Eye (tissue), 1 donor: ENCODE results near the gene TP53I3.
"Not testable (repeated sequence)": the region's sequence is repeated elsewhere in the genome, so short reads cannot be mapped to it uniquely, and the experiment has no call there.

ENCODE experiments used
- DNase-seq: peaks from one replicate; pipeline ENCODE4 v3.0.0-alpha.2; 2015

The TP53I3 gene

DNA sequence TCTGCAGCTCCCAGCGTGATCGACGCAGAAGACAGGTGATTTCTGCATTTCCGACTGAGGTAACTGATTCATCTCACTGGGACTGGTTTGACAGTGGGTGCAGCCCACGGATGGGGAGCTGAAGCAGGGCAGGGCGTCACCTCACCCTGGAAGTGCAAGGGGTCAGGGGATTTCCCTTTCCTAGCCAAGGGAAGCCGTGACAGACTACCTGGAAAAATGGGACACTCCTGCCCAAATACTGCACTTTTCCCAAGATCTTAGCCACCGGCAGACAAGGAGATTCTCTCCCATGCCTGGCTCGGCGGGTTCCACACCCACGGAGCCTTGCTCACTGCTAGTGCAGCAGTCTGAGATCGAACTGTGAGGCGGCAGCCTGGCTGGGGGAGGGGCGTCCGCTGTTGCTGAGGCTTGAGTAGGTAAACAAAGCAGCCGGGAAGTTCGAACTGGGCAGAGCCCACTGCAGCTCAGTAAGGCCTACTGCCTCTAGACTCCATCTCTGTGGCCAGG is 10.6 kb upstream of the TP53I3 start:
- DNase-seq: not testable (repeated sequence)

DNA sequence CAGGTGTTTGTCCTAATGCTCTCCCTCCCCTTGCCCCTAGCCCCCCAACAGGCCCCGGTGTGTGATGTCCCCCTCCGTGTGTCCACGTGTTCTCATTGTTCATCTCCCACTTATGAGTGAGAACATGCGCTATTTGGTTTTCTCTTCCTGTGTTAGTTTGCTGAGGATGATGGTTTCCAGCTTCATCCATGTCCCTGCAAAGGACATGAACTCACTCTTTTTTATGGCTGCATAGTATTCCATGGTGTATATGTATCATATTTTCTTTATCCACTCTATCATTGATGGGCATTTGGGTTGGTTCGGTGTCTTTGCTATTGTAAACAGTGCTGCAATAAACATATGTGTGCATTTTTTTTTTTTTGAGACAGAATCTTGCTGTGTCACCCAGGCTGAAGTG is 8.6 kb upstream of the TP53I3 start:
- not testable (repeated sequence) for DNase-seq

DNA sequence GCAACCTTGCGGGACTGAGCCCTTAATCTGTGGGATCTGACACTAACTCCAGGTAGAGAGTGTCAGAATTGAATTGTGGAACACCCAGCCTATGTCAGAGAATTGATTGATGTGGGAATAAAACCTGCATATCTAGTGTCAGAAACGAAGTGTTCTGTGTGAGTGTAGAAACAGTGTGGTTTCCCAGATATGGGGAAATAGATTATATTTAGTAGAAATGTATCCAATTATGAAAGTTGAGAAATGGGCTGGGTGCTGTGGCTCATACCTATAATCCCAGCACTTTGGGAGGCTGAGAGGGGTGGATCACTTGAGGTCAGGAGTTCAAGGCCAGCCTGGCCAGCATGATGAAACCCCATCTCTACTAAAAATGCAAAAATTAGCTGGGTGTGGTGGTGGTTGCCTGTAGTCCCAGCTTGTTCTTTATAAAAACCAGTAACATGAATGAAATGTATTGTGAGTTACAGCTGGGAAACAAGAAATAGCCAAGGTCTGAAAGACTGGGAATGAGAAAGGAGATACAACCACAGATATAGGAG is 4.3 kb upstream of the TP53I3 start:
- no peak for DNase-seq

DNA sequence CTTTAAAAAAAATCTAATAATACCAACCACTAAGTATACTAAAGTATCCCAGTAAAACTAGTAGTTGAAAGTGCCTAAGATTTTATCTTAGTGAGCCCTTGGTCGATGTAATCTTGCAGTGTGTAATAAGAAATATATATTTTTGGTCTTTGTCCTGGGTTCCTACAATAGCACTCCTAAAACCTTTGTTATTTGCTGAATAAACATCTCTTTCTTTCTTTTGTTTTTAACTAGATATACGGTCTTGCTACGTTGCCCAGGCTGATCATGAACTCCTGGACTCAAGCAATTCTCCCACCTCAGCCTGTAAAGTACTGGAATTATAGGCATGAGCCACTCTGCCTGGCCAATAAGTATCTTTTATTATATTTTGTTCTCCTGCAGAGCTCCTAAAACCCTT is 2.4 kb upstream of the TP53I3 start:
- DNase-seq: no peak

DNA sequence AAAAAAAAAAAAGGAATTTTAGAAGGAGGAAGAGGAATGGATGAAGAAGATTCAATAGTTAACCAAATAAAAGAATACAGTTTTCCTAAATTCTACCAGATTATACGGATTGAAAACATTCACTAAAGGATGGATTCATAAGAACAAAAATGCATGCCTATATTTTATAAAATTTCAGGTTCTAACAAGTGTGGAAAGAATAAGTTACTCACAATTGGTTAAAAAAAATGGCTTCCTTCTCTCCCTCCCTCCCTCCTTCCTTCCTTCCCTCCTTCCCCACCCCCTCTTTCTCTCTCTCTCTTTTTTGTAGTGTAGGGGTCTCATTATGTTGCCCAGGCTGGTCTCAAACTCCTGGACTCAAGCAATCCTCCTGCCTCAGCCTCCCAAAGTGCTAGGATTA is 1.6 kb upstream of the TP53I3 start:
- DNase-seq: no peak

DNA sequence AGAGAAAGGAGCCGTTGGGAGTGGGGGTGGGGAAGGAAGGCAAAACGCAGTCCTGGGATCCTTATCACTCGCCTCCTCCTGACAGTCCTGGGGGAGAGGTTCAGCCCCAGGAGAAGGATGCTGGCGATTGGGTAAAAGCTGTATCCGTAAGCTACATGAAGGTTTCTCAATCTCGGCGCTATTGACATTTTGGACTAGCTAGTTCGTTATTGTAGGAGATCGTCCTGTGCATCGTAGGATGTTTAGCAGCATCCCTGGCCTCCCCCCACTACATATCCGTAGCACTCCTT is 511 bp upstream of the TP53I3 start:
- no peak for DNase-seq

DNA sequence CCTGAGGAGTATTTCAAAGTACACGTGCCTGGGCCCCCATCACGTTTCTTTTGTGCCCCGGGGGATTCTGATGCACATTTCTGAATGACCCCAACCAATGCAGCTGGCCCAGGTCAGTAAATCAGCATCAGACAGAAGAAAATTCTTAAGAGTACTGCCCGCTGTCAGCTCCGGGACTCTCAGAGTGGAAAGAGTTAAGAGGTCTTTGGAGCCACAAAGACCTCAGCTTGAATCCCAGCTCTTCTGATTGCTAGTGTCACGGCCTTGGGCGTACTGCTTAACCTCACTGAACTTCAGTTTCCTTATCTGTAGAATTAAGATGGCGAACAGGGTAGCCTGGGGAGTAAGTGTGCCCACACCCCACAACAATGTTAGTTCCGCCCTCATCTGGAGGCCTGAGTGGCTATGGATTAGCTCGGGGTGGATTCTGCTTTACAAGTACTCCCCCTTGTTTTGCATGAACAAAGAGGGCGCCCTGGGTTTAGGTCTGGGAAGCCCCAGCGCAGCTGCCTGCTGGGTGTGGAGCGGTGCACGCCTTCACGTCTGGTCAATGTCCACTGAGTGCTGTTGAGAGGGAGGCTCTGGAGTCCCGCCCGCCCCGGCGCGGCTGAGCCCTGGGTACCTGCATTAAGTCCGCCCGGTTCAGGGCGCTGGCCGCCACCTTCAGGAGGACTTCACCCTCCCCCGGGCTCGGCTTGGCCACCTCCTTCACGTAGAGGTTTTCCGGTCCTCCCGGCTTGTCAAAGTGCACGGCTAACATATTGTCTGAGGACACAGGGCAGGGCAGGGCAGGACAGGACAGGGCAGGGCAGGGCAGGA is 858 bp downstream of the TP53I3 start:
- DNase-seq: peak; percentile 94

DNA sequence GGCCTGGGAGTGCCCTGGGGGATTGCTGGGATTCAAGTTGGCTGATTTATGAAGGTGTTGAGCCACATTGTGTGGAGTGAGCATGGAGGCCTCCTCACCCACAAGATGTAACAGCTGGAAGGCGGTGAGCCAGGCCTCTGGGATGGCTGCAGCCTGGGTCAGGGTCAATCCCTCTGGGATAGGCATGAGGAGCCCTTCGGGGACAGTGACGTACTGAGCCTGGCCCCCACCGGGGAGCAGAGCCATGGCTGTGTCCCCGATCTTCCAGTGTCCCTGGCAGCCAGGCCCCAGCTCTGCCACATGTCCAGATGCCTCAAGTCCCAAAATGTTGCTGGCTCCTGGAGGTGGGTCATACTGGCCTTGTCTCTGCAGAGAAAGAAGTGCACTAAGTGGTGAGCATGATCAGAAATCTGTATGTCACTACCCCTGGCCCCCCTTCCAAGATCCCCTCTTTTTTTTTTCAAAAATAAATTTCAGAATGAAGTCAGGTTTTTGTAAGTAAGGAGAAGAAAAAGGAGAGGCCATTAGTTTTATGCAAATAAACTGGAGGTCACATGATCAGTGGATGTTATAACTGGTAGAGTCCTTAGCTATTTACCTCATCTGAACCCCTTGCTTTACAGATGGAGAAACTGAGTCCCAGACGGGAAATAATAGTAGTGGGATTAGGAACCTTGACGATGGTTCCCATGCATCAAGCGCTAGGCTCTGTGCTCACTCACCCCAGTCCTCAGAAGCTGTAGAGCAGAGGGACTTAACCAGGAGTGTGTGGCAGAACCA is 1.7 kb downstream of the TP53I3 start:
- DNase-seq: no peak

DNA sequence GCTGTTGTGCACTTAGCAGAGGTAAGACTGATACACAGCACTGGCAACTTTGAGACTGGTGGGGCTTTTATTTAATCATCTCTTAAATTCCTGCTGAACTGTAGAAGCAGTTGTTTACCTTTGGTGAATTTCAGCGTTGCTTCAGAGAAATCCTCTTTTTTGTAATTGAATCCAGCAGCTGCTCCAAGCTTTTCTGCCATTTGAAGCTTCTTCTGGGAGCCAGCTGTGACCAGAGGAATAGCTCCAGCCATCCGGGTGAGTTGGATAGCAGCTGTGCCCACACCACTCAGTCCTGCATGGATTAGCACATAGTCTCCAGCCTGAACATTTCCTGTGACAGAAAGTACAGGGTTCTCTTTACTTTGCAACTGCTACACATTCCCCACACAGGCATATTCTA is 3.9 kb downstream of the TP53I3 start:
- DNase-seq: peak; percentile 50

DNA sequence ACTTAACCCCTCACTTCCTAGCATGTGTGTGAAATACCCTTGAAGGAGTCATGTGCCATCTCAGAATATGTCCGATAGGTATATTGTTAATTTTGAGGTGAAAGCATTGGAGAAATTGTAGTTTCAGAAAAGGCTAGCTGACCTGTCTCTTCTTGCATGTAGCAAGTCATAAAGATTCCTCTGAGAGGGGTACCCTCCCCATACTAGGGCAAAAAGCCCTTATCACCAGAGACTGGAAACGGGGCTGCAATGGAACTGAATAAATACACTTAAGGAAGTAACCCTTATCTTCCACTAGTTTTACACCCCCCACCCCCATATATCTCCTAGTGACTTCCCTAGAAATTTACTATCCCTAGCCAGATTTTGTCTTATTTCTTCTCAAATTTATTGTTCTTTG is 6.8 kb downstream of the TP53I3 start:
- no peak for DNase-seq

DNA sequence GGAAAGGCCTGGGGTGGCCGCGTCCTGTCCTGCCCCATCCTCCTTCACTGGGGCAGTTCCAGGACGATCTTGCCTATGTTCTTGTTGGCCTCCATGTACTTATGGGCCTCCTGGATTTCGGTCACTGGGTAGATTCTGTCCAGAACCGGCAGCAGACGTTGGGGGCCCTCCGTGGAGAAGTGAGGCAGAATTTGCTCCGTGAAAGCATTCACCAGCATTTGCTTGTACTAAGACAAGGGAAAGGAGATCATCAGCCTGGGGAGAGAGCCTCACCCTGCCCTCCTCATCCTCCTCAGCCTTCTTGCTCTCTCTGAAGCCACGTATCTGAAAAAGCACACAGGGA is 7.1 kb downstream of the TP53I3 start:
- DNase-seq: no peak

DNA sequence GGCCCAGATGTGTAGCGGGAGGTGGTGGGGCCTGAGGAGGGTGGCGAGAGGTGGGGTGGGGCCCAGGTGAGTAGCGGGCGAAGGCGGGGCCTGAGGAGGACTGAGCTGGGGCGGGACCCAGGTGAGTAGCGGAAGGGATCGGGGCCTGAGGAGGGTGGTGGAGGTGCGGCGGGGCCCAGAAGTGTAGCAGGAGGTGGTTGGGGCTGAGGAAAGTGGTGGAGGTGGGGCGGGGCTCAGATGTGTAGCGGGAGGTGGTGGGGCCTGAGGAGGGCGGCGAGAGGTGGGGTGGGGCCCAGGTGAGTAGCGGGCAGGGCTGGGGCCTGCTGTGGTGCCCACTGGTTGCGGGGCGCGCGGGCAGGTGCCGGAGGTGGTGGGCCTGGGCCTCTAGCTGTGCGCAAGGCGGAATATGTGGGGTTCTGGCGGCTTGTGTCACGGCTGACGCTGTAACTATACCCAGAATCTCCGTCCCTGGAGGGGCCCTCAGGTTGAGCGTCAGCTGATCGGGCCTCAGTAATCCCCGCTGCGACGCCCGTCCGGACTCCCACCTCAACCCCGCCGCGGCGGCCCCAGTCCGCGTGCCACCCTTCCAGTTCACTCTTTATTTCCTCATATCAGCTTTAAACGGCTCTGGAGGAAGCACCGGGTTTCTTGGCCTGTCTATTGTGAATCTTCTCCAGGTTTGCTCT is 7.6 kb downstream of the TP53I3 start:
- peak; percentile 59 for DNase-seq

DNA sequence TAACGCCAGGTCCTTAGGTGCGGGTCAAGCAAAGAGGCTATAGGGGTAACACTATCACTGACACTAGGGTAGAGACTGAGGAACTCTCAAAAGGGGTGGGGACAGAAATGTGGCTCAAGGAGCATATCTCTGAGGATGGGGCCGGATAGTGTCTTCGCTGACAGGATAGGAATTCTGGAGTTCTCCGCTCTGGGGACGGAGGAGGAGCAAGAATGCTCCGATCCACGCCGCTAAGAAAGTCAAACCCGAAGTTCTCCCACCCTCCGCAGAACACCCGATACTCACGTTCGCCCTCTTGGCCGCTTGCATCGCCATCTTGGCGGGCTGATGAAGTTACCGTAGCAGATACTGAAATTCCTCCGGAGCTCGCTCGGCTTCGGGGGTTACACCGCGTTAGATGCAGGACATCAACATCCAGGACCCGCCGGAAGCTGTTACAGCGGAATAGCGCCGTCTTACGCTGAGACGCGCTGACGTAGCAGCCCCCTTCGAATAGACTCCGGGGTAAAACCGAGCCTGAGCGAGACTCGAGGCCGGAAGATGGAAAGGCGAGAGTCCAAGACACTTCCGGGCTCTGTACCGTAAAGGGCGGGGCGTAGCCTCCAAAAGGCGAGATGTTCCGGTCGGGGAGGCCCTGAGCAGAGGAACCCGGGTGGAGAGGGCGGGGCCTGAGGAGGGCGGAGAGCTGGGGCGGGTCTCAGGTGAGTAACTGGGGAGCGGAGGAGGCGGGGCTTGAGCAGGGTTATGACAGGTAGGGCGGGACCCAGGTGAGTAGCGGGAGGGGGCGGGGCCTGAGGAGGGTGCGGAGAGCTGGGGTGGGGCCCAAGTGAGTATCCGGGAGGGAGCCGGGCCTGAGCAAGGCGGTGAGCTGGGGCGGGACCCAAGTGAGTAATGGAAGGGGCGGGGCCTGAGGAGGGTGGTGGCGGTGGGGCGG is 8.5 kb downstream of the TP53I3 start, which contains the start of gene SF3B6:
SF3B6 (minus strand) TSS at position 412 of the 934 bp plus-strand sequence; CDS start at position 315, 97 bp downstream.
- peak; percentile 99 for DNase-seq

DNA sequence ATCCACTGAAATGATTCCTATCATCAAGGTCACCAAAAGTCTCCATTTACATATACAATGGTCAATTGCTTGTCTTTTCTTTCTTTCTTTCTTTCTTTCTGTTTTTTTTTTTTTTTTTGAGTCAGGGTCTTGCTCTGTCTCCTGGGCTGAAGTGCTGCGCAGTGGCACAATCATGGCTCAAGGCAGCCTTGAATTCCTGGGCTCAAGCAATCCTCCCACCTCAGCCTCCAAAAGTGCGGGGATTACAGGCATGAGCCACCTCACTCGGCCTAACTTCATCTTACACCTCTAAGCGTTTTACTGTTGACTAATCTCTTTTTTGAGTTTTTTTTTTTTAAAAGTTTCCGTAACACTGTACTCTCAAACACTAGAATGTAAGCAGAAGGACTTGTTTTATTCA is 9.4 kb downstream of the TP53I3 start:
- no peak for DNase-seq

DNA sequence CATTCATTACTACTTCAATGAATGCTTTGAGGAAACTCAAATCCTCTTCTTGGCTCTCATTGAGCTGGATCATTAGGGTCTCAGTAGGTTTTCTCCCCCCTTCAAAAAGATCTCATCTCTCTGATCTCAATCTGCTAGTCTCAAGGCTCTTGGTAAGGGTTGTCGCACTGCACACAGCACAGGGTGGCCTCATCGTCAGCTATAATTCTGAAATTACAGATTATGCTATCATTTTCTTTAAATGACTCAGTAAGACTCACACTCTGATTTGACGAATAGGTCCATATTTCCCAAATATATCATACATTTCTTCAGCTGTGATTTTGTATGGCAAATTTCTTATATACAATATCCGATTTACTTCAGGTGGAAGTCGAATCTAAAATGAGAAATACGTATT is 10.8 kb downstream of the TP53I3 start:
- DNase-seq: no peak

DNA sequence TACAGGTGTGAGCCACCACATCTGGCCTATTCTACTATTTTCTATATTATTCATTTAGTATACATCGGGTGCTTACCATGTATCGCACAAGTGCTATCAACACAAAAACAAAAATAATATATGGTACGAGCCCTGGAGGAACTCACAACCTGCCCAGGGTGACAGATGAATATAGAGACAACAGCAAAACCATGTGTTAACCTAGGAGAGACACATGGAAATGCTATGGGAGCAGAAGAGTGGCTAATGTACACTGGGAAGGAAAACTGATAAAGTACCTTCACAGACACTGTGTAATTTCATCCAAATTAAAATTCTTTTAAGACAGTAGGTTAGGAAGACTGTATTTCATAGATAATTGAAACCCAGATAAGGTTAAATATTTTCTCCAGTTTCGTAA is 12.4 kb downstream of the TP53I3 start:
- DNase-seq: no peak

DNA sequence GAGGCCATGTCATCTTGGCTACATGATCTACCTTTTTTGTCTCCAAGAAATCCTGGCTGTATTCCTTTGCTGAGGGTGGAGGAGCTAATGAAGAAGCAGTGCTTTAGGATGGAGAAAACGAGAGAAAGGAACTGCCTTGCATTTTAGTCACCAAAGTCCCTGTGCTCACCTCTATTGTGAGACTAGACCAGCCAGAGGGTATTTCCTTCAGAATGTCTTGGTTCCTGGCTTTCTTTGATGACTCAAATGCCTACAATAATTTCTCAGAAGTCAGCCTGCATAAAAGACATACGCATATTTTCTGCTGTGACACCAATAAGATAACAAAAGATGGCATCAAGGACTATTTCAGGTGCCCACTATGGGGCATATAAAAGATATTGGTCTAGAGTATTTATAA is 19.3 kb downstream of the TP53I3 start:
- no peak for DNase-seq

DNA sequence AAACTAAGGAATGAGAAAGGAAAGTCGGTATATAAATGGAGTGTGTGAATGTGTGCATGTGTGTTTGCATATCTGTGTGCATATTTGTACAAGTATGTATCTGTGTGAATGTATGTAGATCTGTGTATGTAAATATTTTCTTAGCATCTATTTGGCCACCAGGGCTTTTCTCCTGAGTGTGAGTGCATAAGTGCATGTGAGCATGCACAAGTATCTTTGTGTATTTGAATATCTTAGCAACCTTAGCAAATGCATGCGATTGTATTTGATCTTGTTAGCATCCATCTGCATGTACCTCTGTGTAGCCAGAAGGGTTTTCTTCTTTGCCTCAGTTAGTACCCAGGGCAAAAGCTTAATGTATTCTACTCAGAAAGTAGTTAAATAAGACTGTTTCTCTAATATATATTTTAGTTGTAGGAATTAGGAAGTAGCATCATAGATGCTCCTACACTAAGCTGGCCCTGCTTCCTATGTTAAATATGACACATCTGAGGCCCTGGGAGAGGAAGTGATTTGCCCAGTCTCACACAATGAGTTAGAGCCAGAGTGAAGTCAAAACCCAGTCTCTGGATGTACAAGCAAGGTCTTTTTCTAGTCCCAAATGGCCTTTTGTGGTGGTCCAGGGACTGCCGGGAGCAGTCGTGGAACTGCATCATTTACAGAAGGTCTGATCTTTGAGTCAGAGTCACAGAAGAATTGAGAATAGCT is 25.9 kb downstream of the TP53I3 start:
- DNase-seq: no peak

DNA sequence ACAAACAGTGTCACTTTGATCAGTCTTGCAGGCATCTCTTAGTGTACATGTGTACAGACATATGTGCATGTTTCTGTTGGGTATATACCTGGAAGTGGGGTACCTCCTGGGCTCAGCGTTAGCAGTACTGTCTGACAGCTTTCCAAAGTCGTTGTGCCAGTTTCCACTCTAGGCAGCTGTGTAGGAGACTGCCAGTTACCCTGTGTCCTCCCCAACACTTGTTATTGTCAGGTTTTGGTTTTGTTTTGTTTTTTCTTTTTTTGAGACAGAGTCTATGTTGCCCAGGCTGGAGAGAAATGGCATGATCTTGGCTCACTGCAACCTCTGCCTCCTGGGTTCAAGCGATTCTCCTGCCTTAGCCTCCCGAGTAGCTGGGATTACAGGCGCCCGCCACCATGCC is 28.9 kb downstream of the TP53I3 start:
- DNase-seq: no peak

DNA sequence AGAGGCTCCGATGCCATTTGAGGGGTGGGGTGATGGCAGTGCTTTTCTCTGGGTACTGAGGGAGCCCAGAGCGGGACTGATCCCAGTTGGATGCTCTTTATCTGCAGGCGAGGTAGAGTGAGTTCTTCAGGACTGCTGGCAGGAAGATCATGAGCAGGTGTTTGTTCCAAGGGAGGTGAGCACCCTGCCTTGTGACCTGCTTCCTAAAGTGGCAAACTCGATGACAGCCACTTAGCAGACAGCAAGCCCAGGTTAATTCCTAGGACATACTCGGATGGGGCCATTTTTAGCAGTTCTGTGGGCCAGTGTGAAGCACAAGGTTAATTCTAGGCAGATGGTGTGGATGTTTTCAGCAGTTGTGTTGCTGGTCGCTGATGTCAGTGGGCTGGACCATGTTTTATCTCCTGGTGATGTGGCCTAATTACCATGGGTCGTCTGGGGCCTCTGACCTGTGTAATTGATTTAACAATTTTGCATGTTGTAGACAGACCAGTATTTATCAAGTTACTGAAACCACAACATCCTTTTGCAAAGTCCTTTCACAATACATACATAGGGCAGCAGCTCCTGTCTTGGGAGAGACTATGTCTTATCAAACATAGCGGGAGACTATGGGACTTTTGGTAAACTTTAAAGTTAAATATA is 30.1 kb downstream of the TP53I3 start:
- DNase-seq: no peak

DNA sequence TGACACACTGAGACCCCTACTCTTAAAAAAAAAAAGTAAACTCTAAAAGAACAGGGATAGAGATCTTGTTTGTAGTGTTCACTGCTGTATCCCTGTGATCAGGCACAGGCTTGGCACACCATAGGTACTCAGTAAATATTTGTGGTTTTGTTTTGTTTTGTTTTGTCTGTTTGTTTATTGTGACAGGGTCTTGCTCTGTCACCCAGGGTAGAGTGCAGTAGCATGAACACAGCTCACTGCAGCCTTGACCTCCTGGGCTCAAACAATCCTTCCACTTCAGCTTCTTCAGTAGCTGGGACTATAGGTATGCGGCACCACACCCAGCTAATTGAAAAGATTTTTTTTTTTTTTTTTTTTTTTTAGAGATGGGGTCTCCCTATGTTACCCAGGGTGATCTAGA is 31.7 kb downstream of the TP53I3 start:
- DNase-seq: no peak
